Limb (tissue), 2 donors: ENCODE measurements around the gene TNFSF18.
"Not testable (repeated sequence)": the region's sequence is repeated elsewhere in the genome, so short reads cannot be mapped to it uniquely, and the experiment has no call there.

Experiments
- DNase-seq, 2 donors: peaks; one replicate each; pipeline ENCODE4 v3.0.0-alpha.2; 2016; ENCODE audit errors: extremely low spot score in 2 of 2

Gene TNFSF18, protein sequence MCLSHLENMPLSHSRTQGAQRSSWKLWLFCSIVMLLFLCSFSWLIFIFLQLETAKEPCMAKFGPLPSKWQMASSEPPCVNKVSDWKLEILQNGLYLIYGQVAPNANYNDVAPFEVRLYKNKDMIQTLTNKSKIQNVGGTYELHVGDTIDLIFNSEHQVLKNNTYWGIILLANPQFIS

DNA sequence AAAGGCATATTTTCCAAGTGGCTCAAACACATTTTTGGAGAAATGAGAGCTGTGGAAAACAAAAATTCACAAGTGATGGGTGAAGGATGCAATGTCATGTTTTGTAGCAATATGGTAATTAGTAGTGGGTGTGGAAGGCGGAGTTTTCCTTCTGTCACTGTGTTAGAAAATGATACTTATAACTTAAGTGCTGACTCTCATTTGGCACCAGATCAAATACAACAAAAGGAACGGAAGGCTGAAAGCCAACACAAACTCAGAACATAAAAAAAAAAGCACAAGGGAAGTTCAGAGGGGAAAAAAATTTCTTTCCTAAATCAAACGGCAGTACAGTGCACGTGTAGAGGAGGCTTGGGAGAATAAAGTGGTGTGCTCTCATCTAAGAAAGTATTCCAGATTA, at the start of gene TNFSF18:
TNFSF18 (minus strand) TSS at position 77 of the 400 bp plus-strand sequence; CDS start at position 32, 45 bp downstream.
- DNase-seq, result no peak

DNA sequence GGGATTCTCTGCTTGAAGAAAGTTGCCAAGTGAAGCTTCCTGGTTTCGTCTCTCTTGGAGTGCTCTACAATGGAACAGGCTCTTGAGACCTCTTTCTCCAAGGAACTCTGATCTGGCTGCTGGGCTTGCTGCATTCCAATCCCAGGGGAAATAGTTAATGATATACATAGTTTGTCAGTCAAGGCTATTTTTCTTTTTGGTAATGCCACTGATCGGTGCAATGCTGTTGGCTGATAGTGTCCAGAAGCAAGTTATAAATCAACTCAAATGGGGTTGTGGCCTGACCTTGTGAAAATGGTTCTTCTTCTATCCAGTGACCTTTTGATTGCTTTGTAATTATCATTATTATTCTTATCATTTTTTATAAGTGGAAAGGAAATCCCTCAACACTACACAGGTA, 48.4 kb upstream of the TNFSF18 start:
- no peak for DNase-seq

DNA sequence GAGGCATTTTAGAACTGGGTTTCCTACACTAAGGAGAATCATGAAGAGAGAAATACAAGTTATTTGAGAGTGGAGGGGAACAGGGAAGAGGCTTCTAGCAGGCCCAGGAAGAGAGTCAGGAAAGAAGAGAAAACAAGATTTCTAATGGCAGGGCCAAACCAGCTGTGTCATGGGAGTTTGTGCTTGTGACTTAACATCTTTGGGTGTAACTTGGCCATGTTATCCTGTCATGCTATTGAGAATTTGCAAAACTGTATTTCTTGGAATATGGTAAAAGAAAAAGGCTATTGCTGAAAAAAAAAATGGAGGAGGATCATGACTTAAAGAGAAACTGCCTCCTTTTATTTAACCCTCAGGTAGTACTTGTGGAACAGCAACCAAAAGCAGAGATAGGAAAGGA, 47.4 kb upstream of the TNFSF18 start:
- no peak for DNase-seq

DNA sequence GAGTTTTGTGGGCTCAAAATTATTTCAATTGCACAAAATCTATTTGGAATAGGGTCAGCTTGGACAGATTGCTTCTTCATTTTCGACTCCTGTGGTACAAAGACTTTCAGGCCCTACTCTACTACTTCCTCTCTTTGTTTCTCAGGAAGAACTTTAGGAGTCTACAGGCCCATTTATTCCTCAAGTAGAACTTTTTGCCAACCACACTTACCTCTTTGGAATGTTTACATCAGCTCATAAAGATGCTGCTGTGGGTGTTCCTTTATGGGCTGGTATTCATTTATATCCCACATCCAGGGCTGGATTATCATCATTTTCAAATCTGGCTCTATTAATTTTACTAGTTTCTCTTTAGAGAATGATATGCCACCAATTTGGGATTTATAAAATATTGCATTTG, 46.3 kb upstream of the TNFSF18 start:
- no peak for DNase-seq

DNA sequence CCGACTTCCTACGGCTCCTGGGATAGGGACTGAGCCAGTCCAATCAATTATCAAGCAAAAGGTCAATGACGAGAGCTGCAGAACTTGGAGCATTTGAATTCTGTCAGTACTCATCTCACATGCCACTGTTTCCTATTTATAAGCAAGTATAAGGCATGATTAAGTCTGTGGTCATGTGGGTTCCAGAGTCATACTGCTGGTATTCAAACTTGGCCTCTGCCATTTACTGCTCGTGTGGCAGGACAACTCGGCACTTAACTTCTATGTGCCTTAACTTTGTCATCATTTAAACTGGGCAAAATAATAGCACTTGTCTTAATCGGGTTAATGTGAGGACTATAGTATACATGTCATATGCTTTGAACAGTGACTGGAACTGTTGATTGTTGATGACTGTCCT, 44.9 kb upstream of the TNFSF18 start:
- DNase-seq, result no peak

DNA sequence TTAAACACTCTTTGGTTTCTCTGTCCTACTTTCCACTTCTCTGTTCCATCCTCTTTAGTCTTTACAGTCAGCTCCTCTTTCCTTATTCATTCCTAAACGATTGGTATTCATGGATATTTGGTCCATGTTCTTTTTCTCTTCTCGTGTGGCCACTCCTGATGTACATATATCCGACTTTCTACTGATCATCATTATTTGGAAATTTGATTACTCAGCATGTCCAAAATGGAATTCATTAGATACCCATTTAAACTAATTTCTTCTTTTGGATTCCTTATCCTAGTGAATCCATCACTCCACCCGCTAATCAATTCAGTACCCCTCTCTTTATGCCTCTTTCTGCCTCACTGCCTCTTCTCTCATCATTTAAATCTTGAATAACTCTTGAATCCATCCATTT, 43.8 kb upstream of the TNFSF18 start:
- no peak for DNase-seq

DNA sequence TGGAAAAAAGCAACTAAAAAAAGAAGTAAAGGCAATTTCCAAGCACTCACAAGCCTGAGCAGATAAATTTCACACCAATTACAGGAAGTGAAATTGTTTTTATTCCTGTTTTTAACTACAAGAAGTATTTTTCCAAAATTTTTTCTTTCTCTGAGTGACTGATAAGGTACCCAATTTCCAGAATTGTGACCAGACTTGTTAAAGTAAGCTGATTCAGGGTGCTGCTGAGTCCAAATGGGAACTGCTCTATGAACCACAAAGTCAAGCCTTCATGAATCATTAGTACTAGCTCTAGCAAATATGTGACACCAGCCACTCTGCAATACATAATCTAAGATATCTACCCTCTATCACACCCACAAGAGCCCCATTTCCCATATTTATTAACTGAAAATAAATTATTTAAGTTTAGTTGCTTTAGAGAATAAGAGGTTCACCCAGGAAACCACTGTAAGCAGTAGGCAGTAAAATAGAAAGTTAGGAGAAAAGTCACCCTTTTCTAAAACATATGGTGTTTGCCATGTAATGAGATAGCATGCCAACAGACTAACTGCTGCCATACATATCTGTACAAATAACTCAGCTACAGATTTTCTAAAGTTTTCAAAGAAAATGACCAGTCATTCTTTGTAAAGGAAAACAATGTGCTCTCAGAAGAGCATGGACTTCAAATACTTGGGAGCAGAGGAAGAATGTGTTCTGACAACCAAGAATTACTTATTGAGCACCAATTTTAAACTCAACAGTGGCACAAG, 43.1 kb upstream of the TNFSF18 start:
- no peak for DNase-seq

DNA sequence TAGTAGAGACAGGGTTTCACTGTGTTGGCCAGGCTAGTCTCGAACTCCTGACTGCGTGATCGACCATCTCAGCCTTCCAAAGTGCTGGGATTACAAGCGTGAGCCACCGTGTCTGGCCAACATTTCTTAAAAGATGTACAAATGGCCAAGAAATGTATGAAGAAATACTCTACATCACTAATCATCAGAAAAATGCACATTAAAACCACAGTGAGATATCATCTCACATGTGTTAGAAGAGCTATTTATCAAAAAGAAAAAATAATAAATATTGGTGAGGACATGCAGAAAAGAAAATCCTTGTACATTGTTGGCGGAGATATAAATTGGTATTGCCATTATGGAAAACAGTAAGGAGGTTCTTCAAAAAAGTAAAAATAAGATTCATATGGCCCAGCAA, 33.6 kb upstream of the TNFSF18 start:
- DNase-seq, result no peak

DNA sequence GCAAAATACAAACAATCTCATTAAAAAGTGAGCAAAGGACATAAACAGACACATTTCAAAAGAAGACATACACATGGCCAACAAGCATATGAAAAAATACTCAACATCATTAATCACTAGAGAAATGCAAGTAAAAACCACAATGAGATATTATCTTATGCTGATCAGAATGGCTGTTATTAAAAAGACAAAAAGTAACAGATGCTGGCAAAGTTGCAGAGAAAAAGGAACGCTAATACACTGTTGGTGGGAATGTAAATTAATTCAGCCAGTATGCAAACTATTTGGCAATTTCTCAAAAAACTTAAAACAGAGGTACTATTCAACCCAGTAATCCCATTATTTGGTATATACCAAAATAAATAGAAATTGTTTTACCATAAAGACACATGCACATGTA, 32.2 kb upstream of the TNFSF18 start:
- DNase-seq, result no peak

DNA sequence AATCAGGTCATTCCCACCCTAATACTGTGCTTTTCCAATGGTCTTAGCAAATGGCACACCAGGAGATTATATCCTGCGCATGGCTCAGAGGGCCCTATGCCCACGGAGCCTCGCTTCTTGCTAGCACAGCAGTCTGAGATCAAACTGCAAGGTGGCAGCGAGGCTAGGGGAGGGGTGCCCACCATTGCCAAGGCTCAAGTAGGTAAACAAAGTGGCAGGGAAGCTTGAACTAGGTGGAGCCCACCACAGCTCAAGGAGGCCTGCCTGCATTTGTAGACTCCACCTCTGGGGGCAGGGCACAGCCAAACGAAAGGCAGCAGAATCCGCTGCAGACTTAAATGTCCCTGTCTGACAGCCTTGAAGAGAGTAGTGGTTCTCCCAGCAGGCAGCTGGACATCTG, 23.5 kb upstream of the TNFSF18 start:
- not testable (repeated sequence) for DNase-seq

DNA sequence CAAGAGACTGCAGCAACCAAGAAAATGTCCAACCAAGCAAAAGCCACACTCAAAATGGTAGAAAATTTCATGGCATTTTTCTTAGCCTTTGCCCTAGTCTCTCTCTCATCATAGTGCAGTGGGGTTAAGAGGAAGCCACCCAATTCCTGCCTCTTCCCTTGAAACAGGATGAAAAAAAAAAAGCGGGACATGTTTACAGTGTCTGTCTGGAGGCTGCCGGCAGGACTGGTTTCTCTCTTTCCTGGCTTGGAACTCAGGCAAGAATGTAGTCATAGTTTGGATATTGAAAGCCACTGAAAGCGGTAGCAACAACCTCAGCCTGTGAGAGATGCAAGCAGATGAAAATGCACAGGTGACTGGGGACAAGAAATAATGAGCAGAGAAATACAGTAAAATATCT, 13.3 kb upstream of the TNFSF18 start:
- DNase-seq, result no peak

DNA sequence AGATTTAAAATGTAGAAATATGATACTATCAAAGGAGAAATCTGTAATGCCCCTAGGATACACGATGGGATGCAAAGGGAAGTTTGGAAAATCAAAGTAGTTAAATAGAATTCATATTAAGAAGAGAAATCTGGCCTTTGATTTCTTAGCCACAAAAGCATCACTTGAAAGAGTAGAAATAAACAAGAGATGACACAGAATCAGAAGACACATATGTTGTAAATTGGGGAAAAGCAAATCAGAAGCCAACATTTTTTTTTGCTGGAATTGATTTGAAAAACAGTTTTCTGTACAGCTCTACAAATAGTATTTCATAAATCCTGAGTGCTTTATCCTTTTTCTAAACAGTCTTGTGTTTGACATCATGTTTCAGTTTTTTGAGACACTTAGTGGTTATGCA, 12.4 kb upstream of the TNFSF18 start:
- DNase-seq, result no peak

DNA sequence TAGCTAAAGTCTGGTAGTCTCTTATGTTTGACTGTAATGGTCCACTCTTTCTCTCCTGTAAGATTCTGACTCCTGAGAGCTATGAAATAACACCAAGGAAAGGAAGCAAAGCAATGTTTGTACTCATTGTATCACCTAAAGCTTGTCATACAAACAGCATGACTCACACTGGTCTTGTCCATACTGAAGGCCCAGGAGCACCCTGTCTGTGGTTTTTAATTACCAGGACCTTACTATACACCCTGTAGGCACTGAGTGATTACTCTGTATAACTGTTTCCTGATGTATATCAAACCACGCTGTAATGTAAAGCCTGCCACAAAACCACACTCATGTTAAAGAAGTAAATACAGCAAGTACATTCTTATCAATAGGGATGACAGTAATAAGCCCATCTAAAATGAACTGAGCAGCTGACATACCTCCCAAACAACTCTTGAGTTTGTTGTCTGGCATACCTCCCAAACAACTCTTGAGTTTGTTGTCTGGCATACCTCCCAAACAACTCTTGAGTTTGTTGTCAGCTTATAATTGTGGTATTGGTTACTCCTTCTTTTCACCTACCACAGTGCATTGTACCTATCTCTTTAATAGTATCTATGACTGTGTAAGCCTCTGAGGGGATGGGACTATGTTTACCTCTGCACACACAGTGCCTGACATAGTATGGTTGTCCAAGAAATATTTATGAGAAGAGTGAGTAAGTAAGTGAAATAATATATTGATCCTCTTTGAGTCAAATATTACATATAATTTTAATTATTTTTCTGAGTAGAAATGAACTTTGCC, 11.6 kb upstream of the TNFSF18 start:
- no peak for DNase-seq

DNA sequence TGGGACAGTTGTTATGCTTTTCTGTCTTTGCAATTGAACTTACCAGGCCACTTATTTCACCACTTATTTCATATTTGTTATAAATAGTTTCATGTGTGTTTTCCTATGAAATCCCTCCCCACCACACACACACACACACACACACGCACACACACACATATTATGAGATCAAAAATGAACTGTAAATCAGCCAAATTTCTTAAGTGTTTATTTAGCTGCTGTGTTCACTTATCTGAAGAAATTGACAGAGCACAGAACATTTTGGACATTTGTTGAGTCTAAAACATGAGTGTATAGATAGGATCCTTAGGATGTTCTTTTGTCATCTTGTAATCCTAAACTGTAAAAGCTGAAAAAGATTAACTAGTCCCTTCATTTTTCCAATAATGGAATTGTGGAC, 7.8 kb upstream of the TNFSF18 start:
- DNase-seq, result no peak

DNA sequence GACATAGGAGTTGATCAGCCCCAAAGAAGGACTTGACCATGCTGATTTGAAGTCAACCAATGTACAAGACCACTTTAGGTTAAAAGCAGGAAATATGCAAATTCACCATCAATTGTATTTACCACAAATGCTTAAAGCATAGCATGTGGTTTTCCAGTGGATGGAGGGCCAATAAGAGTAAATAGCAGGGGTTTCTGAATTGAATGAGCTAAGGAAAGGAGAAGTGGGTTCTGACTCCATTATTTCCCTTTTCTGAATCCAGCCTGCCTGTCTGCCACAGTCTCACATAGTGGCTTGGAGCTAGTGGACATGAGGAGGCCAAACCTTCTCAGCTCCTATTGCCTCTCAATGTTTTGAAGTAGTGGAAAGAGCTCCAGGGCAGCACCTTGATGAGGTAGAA, 7.2 kb upstream of the TNFSF18 start:
- no peak for DNase-seq

DNA sequence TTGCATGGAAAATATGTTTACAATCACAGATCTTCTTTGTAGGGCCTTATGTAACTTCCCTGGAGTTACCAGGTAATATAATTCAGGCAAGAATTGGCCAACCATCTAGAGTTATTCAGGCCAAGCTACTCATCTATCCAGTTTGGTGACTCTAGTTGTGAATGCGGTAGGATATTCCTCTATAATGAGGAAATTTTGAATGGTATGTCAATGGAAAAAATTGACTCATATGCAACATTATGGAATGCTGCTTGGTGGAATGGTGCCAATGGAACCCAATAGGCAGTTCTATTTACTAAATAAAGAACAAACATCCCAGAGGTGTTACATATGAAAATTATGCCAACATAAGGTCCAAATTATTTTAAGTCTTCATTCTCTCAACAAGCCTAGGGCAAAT, 5.6 kb upstream of the TNFSF18 start:
- no peak for DNase-seq

DNA sequence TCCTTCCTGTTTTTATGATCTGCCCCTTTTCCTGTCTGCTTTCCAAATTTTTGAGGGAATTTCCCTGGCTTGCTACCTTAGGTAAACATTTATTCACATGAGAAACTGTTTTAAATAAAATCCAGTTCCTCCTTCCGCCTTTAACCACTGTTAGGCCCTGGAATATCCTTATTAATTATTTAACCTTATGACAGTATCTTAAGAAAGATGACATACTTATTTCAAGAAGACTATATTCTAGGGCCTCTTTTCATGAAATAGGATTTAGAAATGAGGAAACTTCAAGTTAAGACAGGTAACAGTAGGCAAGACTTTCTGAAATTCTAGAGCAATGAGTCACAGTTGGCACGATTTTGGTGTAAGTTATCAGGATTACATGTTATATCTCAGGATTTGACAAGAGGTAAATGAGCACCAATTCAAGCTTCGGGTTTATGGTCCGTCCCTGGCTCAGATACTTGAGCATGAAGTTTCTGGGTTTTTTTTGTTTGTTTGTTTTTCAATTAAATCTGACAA, 2.0 kb upstream of the TNFSF18 start:
- no peak for DNase-seq

DNA sequence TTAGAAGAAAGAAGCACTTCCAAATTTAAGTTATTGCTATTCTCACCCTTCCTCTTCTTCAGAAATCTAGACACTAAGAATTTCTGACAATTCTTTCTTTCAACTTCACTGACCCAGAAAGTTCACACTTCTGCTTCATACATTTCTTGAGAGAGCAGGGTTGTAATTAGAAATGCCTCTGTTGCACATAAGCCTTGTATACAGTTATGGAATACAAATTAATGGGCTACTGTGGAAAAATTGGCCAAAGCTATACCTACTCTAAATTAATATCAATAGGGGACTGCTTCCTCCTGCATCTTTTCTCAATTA, 1.5 kb downstream of the TNFSF18 start:
- DNase-seq, result no peak

DNA sequence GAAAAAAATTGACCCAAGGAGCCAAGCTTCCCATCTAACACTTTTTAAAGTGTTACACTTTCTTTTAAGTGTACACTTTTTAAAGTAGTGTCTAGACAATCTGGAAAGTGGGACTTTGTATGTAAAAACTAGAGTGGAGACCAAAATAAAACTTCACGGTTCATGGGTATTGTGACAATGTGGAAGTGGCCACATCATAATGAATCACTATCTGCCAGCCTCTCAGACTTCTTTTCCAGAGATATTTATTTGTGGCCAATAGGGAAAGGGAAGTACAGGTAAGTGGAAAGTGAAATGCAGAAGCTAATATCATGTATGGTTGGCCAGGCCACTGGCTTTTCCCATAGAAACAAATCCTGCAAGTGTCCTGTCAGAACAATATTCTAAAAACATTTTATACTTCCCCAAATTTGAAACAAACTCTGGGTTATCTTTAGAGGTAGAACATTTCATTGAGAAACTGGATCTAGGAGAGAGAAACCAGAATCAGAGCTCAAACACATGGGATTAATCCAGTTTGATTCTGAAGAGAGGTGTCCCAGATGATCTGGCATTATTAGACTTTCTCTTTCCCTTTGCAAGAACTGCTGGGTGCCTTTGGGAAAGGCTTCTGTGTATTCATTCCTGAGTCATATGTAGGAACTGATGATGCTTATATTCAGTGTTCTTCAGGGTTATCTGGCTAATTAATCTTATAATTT, 2.0 kb downstream of the TNFSF18 start:
- no peak for DNase-seq

DNA sequence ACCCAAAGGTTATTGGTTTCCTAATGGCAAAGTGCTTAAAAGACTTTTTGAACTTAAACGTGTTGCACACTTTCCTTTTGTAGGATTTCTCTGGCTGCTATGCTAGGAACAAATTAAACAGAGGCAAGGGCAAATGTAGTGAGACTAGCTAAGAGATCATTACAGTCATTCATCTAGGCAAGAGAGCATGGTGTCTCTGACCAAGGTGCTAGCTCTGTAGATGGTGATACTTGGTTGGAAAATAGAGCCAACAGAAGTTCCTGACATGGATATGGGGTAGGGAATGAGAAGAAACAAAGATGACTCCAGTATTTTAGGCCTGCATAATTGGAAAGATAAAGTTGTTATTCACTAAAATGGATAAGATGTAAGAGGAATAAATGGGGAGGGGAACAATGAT, 6.1 kb downstream of the TNFSF18 start:
- no peak for DNase-seq

DNA sequence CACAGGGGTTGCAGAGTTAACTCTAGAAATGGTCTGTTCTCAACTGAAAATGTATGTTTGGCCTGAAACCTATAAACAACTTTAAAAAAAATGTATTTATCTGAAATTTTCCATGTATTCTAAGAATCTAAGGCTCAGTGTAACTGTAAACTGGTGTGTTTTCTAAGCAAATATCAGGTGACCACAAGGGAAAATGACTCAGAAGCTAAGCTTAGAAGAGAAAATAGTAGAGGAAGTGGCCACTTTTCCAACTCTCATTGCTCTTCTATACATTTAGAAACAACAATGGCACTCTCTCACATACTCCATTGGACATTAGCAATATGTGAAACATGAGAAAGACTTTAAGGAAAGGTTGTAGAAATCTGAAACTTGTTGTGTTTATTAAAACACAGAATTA, 7.5 kb downstream of the TNFSF18 start:
- DNase-seq, result no peak

DNA sequence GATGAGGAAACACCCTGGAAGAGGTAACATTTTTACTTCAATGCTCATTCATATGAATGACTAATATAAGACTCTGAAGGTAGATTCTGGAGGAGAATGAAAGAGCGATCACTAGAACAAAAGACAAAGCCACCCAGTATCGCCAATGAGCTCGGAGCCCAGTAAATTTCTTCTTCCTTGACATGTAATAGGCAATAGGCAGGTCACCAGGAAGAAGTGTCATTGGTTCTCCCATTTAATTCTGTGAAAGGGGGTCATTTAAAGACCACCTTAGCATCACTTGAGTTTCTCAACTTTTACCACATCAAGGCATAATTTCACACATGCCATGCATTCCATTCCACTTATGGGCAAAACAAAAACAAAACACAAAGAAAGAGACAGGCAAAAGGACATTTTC, 7.9 kb downstream of the TNFSF18 start:
- no peak for DNase-seq
